ENCODE data around the gene BBS2.

BBS2 gene

DNA sequence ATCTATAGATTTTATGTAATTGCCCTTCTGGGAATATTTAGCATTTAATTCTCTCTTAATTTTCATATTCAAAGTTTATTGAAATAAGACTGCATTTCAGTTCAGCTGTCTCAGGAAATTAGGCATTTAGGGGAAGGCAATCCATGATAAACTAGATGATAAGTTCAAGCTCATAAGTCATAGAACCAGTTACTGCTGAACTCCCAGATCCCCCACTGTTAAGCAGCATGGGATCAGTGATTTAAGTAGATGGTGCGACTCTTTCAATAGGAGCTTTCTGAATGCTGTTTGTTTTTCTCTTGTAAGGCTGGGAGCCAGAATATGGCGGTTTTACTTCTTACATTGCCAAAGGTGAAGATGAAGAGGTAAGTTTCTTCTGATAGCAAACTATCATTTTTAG is 44.6 kb downstream of the BBS2 start:
- DNase-seq, result no peak

- no peak for DNase-seq
Measured at GRCh38 chr16:56470666-56471065, 49.2 kb downstream of the BBS2 start.

DNA sequence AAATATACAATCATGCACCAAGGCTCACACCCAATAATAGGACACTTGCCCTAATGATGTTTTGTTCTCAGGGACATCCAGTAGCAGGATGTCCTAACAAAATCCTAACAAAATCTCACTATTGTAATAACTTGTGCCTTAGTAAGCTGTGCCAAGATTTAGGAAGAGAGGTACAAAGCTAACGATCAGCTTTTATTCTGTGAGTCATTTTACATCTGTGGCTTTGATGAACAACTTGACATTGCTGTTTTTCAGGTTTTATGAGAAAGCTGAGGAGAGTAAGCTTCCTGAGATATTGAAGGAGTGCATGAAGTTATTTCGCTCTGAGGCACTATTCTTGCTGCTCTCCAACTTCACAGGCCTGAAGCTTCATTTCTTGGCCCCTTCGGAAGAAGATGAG is 49.6 kb downstream of the BBS2 start:
- no peak for DNase-seq

- no peak for DNase-seq
Measured at GRCh38 chr16:56469748-56470147, 50.1 kb downstream of the BBS2 start.

- no peak for DNase-seq
Measured at GRCh38 chr16:56468800-56469199, 51.0 kb downstream of the BBS2 start.

GRCh38 chr16:56466344-56466743 is 53.5 kb downstream of the BBS2 start:
- DNase-seq, result no peak

DNA sequence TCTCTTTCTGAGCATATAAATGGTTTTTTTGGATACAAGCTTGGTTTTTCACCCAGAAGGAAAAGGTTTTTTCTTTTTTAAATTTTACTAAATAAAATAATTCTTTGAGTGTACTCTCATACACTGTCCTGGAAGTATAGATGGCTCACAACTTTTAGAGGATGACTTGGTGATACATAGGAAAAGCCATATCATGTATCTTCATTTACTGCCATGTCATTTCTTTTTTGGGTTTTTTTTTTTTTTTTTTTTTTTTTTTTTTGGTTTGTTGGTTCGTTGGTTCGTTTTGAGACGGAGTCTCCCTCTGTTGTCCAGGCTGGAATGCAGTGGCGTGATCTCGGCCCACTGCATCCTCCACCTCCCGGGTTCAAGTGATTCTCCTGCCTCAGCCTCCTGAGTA is 56.7 kb downstream of the BBS2 start:
- no peak for DNase-seq

DNA sequence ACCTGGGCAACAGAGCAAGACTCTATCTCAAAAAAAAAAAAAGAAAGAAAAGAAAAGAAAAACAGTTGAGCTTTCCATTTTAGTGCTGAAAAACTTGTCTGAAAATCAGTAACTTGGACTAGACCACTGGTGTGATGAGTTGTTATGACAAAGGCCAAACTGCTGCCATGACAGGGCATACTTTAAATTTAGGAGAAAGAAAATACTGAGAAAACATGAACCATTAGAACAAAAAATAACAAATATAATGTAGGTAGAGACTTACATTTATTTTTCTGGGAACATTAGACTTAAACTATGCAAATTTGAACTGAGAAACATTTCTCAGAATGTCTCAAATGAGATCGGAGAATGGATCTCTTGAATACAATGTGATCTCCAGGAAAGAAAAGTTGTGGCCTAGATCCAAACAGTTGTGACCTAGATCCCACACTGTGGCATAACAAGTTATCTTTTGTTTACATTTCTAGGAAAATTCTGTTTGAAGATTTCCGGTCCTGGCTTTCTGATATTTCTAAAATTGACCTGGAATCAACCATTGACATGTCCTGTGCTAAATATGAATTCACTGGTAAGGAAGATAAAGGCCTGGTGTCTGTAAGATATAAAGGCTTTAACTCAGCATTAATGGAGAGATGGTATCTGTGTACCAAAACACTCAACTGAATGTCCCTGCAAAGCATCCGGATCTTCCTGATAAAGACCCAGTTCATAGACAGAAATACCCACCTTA is 57.6 kb downstream of the BBS2 start:
- DNase-seq, result no peak

- DNase-seq, result no peak
Measured at GRCh38 chr16:56460101-56460500, 59.7 kb downstream of the BBS2 start.

DNA sequence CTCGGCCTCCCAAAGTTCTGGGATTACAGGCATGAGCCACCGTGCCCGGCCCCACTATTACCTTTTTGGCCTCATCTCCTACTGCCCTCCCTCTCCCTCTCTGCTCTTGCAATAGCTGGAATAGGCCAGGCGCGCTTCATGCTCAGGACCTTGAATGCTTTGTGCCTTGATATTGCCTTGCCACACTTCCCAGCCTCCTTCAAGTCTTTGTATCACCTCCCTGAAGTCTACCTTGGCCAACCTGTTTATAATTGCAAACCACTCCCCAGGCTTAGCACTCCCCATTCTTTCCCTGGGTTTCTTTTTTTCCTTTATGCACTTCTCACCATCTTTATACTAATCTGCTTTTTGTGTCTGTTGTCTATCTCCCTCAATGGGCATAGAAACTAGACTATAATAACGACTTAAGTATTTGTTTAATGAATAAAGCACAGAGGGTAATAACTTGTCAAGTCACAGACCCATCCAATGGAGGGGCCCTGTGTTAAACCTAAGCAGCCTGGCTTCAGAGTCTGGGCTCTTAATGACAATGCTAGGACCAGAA is 61.8 kb downstream of the BBS2 start:
- DNase-seq, result no peak

DNA sequence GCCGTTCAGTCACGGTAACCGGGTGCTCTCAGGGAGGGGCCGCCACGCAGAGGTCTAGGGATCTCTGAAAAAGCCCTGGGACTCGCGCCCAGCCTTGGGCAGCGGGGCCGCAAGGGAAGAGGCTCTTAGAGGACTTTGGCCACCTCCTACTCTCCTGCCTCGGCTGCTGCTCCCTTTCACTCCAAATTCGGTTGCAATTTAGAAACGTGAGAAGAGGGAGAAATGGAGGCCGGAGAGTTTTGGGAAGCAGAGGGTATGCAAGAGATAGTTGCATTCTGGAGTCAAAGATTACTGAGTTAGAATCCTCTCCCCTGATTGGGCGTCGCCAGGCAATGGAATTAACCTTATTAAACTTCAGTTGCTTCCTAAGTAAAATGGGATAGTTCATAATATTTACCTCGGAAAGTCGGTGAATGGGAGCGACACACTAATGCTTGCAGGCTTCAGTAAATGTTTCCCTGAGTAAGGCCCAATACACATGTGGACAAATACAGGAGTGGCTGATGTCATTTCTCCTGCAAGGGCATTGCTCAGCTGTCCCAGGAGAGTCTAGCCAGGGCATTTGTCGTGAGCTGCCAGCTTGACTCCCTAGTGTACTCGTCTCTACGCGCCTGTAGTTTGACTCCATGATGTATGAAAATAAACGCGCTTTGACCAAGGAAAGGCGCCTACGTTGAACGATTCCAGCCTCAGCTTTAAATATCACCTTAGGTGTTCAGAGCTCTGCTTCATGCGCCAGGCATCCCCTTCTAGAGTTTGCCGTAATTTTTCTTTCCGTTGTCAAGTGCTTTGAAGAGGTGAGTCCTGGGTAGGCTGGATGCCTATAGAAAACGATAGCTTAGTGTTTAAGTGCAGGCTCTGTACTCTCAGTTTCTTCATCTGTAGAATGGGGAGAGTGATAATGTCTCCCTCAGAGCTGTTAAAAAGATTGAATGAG is 67.8 kb downstream of the BBS2 start:
- peak; percentile 7 for DNase-seq

GRCh38 chr16:56450986-56451752 is 68.7 kb downstream of the BBS2 start, which contains the start of the genes NUDT21 and OGFOD1:
NUDT21 (minus strand) TSS chr16:56451332; CDS start chr16:56451202, 130 bp downstream.
OGFOD1 (plus strand) TSS chr16:56451554; CDS start chr16:56451613, 59 bp downstream.
- peak; percentile 89 for DNase-seq

DNA sequence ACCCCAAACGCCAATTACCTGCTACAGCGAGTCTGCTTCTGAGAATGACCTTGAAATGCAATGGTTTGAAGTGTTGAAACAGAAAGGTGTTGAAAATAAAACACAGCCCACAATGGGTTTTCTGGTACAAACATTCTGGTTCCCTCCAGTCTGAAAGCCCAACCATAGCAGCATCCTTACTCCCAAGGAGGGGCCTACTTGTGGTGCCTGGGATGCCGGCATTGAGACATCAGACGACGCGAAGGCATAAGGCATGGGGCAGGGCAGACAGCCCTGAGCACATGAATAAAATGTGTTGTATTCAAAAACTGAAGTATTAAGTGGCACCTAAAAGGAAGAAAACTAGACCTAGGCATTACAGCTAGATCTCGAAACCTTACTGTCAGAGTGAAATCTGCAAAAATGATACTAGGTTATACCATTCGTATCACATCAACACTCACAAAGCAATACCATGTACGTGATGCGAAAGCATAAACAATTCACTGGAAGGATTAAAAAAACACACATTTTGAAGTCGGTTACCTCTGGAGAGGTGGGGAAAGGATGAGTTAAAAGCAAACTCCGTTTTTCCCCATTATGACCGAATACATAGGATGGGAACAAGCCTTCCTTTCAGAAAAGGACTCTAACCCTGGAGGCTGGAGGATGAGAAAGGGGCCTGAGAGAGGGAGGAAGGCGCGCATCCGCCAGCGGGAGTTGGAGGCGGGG is 69.4 kb downstream of the BBS2 start:
- no peak for DNase-seq

DNA sequence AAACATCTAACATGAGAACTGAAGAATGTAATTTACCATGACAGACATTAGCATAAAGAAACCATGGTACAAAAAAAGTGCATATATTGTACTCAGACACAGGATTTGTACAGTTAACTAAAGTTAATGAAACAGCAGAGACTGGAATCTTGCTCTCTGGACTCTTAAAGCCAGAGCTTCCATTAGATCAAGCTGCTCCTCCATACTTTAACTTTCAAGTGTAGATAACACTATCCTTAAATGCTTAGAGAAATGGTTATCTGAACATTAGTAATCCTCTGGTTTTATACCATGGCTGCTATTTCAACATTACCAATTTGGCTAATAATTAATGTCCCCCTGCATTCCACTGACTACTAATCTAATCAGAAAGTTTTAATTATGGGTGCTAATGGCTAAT is 71.8 kb downstream of the BBS2 start:
- no peak for DNase-seq

DNA sequence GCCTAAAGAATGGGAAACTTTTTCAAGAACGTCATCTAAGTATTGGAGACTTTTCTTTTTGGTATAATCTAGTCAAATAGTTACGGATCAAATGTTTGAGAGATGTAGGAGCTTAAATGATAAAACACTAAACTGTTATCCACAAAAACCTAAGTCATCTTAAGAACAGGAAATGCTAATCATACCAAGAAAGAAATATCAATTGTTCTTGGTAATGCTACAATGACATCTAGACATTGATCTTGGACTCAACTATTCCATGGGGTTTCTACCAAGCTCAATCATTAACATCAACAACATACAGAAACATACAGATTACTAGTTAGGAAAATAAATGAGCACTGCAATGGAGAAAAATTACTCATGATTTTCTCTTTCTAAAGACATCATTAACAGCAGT is 72.5 kb downstream of the BBS2 start:
- DNase-seq, result no peak

- no peak for DNase-seq
Measured at GRCh38 chr16:56438038-56438437, 81.8 kb downstream of the BBS2 start.

DNA sequence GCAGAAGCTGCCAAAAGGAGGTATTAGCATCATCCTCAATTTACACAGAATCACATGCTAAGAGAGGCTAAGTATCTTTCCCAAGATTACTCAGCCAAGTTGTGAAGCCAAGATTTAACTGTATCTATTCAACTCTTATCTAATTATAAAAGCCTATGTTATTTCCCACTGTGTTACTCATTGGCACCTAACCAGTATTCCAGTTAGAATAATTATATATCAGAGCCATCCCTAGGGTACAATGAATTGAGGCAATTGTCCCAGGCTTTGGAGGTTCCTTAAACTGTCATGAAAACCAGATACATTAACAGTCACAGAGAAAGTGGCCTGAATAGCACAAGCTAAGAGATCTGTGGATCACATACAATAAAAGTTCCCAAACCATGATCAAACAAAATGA is 83.6 kb downstream of the BBS2 start:
- DNase-seq, result no peak

All from DMS79 (cell line).